ENCODE measurements around the gene PFKFB4. TPM values are rescaled to one million over a fixed set of nuclear protein-coding genes. Genes with fewer than 3 reads are reported as not detected.
"Not testable (repeated sequence)": the region's sequence is repeated elsewhere in the genome, so short reads cannot be mapped to it uniquely, and the experiment has no call there.

Gene PFKFB4
- total RNA-seq, 4 donors from 2014 or later = 14.0 to 131 (median 74.5) TPM

DNA sequence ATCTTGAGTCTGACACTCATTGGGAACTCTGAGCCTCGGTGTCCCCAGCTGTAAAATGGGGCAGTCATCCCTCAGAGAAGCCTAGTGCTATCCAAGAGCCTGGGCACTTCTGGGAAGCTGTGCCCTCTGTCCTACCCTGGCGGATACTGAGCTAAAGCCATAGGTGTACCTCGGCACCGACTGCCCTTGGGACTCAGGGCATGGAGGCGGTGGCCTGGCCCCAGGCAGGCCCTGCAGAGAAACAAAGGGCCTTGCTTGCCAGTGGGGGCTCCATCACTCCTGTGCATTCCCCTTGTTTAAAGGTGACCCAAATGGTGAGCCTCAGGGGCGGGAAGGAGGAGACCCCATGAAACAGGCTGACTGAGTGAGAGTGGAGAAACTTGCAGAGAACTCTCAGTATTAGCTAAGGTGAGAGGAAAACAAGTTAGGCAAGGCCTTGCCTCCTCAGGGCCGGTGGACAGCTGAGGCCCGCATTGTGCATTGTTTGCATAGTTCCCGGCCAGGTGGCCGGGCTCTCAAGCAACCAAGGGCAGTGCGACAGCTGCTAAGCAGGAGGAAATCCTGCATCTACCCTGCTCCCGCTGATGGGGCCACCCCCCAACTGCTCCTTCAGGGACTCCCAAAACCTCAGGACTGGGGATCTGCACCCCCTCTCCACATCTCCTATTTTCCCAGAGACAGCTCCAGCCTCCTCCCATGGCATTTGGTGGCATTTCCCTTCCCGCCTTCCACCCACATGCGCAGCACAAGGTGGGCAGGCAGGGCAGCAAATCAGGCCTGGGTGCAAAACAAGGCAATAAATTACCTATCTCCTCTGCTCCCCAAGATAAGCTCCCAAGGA is 4.3 kb downstream of the PFKFB4 start:
- Histone ChIP-seq H3K36me3 (peaks cover 0 to 9% (median 0%) of the 10 kb centered on the region in 3 donors), H3K4me1 (peaks cover 2 to 25% (median 5%) of the 10 kb centered on the region in 4 donors), H3K9me3 (no peaks in the 10 kb centered on the region), H3K27ac (peak overlapping the region in 2 of 4 donors; percentile 56 to 78), H3K4me3 (peak overlapping the region in 1 of 4 donors; percentile 21), H3K27me3 (no peaks in the 10 kb centered on the region)
- no peak for TF ChIP-seq POLR2A (IDR thresholded peaks at IDR 0.05)
- TF ChIP-seq, protein P1, sequence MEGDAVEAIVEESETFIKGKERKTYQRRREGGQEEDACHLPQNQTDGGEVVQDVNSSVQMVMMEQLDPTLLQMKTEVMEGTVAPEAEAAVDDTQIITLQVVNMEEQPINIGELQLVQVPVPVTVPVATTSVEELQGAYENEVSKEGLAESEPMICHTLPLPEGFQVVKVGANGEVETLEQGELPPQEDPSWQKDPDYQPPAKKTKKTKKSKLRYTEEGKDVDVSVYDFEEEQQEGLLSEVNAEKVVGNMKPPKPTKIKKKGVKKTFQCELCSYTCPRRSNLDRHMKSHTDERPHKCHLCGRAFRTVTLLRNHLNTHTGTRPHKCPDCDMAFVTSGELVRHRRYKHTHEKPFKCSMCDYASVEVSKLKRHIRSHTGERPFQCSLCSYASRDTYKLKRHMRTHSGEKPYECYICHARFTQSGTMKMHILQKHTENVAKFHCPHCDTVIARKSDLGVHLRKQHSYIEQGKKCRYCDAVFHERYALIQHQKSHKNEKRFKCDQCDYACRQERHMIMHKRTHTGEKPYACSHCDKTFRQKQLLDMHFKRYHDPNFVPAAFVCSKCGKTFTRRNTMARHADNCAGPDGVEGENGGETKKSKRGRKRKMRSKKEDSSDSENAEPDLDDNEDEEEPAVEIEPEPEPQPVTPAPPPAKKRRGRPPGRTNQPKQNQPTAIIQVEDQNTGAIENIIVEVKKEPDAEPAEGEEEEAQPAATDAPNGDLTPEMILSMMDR (IDR thresholded peaks at IDR 0.05) = no peak
- peak in 1 of 3 donors; percentile 73 for DNase-seq

DNA sequence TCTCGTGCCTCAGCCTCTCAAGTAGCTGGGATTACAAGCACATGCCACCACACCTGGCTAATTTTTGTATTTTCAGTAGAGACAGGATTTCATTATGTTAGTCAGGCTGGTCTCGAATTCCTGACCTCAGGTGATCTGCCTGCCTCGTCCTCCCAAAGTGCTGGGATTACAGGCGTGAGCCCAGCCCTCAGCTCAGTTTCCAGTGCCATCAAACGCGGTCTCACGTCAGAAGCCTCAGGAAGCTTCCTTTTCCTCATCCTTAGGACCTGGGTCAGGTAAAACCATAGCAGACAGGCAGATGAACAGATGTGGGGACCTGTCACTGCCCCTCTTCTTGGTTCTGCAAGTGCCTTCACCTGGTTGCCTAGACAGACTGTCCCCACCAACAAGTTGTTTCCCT is 5.0 kb downstream of the PFKFB4 start:
- not testable (repeated sequence) for H3K27me3 ChIP-seq, DNase-seq, H3K9me3 ChIP-seq, H3K4me3 ChIP-seq
- peaks cover 0 to 16% (median 0%) of the 10 kb centered on the region in 3 donors for H3K36me3 ChIP-seq
- H3K4me1 ChIP-seq = peaks cover 0 to 22% (median 4%) of the 10 kb centered on the region in 4 donors
- H3K27ac ChIP-seq = peak overlapping the region in 1 of 4 donors; percentile 78

DNA sequence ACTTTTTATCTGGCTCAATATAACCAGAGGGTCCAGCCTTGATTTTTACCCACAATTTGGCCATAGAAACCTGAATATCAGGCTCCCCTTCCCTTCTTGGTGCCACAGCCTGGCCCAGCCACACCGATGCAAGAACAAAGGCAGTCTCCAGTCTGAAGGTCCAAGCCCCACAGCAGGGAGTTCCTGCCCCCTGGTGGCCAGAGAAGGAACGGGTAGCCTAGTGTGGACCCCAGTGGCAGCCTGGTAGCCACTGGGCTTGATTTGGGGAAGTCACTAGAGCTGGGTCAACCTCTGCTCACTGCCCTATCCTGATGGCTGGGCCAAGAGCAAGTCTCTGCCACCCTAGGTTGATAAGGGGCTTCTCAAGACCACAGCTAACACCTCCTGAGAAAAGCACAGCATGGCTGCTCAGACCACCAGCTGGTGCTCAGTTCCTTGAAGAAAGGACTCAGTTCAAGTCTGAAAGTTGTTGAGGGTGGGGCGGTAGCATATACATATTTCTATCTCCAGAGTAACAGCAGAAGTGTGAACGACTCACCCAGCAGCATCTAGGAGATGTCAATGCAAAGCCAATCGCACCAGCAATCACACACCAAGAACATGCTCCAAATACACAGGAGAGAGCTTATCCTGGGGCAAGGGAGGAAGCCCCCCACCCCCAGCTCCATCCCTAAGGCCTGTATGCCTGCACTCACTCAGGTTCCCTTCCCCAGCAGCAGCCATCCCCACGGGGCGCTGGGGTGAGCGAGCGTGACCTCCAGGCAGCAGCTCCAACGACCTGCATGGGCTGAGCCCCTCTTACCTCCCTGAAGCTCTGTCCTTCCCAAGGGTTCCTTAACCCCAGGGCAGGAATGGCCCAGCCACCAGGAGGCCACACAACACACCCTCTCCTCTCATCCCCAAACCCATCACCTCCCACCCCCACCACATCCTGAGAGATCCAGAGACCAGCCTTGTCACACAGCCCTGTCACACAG is 7.6 kb downstream of the PFKFB4 start:
- Histone ChIP-seq H3K36me3 (peaks cover 0 to 38% (median 0%) of the 10 kb centered on the region in 3 donors), H3K4me1 (peaks cover 0 to 17% (median 0%) of the 10 kb centered on the region in 4 donors), H3K9me3 (no peaks in the 10 kb centered on the region), H3K27me3 (no peaks in the 10 kb centered on the region), H3K4me3 (no peak overlapping the region), H3K27ac (peak overlapping the region in 1 of 4 donors; percentile 19)
- peak; percentile 77 to 93 (median 85) for DNase-seq
- TF ChIP-seq, protein P1 (IDR thresholded peaks at IDR 0.05) = peak; percentile 76 to 96 (median 88)
- TF ChIP-seq POLR2A (IDR thresholded peaks at IDR 0.05) = no peak

DNA sequence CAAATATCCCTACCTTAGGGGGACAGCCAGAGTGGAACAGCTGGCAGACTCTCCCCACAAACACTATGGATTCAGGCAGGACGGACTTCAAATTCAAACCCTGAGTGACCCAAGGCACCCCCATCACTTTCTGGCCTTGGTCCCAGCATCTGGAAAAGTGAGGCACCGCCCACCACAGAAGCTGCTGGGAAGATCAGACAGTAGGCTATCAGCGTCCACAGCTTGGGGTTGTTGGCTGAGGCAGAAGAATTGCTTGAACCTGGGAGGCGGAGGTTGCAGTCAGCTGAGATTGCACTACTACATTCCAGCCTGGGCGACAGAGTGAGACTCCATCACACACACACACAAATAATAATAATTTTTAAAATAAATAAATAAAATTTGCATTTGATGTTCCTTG is 8.5 kb downstream of the PFKFB4 start:
- Histone ChIP-seq H3K4me1 (peaks cover 0 to 9% (median 0%) of the 10 kb centered on the region in 4 donors), H3K36me3 (peaks cover 0 to 42% (median 0%) of the 10 kb centered on the region in 3 donors), H3K27me3 (no peaks in the 10 kb centered on the region), H3K9me3 (no peaks in the 10 kb centered on the region), H3K4me3 (no peak overlapping the region), H3K27ac (no peak overlapping the region)
- DNase-seq = no peak
- TF ChIP-seq POLR2A (IDR thresholded peaks at IDR 0.05) = no peak

DNA sequence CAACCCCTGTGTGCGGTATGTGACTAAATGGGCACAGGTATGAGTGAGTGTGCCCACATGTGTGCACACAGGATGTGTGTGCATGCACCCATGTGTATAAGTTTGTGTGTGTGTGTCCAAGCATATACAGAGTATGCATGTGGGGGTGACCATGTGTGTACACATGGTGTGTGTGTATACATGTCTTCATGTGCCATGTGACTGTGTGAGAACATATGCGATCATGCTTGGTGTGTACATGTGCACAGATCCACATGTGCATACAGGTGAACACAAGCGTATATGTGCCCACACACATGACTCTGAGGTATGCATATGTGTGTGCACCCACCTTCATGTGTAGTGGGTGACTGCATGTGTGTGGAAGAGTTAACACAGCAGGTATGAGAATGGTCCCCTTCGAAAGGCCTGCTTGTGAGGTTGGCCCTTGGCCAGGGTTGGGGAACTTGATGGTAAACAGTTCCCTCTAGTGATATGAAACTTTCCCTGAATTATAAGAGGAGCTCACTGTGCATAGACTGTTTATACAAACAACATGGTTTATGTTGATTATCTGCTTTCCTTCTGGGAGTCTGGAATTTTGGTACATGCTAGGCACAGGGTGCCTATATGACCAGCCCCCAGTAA is 10.3 kb downstream of the PFKFB4 start:
- no peak overlapping the region for H3K27ac ChIP-seq
- no peaks in the 10 kb centered on the region for H3K27me3 ChIP-seq
- no peaks in the 10 kb centered on the region for H3K9me3 ChIP-seq
- peak in 1 of 3 donors; percentile 20 for DNase-seq
- H3K4me3 ChIP-seq = no peak overlapping the region
- TF ChIP-seq, protein P1 (IDR thresholded peaks at IDR 0.05) = no peak
- no peaks in the 10 kb centered on the region for H3K4me1 ChIP-seq
- H3K36me3 ChIP-seq = peaks cover 0 to 52% (median 0%) of the 10 kb centered on the region in 3 donors

DNA sequence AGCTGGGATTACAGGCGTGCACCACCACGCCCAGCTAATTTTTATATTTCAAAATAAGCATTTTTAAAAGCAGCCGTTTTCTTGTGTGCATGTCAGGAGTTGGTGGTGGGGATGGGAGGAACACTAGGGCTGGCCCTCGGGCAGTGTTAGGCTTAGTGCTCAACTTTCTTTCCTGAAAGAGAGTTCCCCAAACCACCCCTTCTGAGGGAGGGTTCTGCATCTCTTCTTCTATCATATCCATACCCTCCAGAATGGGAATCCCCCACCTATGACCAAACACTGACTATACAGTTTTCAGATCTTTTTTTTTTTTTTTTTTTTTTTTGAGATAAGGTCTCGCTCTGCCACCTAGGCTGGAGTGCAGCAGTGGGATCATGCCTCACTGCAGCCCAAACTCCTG is 12.5 kb downstream of the PFKFB4 start:
- H3K36me3 ChIP-seq = peaks cover 0 to 67% (median 0%) of the 10 kb centered on the region in 3 donors
- H3K27ac ChIP-seq = no peak overlapping the region
- H3K4me3 ChIP-seq = no peak overlapping the region
- no peaks in the 10 kb centered on the region for H3K9me3 ChIP-seq
- H3K4me1 ChIP-seq = no peaks in the 10 kb centered on the region
- DNase-seq = no peak
- no peaks in the 10 kb centered on the region for H3K27me3 ChIP-seq
- TF ChIP-seq POLR2A (IDR thresholded peaks at IDR 0.05) = no peak
- TF ChIP-seq, protein P1 (IDR thresholded peaks at IDR 0.05) = no peak
